Upper lobe of left lung (tissue), 4 donors: ENCODE measurements around the gene PROX2.

Experiments used
- CTCF ChIP-seq, 6 experiments: fragments of 450-650 bp in 4 of 6; fragments of 200-600 bp in 2 of 6; sonication (generic) in 2 of 6; IDR thresholded peaks; one replicate each; pipeline ENCODE4 v1.5.1; 2016 to 2019; ENCODE audit warnings: antibody characterized with exemption in 6 of 6
- EP300 ChIP-seq, 4 donors: sonication (generic); formaldehyde crosslinking; IDR thresholded peaks; one replicate each; pipeline ENCODE4 v1.5.1; 2017; ENCODE audit warnings: antibody characterized with exemption in 4 of 4, control low read depth in 2 of 4
- POLR2AphosphoS5 ChIP-seq, 2 donors: sonication (generic); formaldehyde crosslinking; IDR thresholded peaks; one replicate each; pipeline ENCODE4 v1.5.1; 2017; ENCODE audit warnings: antibody characterized with exemption in 2 of 2

- TF ChIP-seq EP300 (IDR thresholded peaks at IDR 0.05) (no peak), CTCF (IDR thresholded peaks at IDR 0.05) (no peak), POLR2AphosphoS5 (IDR thresholded peaks at IDR 0.05) (no peak)
Observed at GRCh38 chr14:74908861-74909341, 33.0 kb upstream of the PROX2 start.
